Thyroid gland (tissue), 4 donors: Measurements from ENCODE around the gene MREG. TPM values are rescaled to one million over a fixed set of nuclear protein-coding genes. Genes with fewer than 3 reads are reported as not detected.

Experiments
- DNase-seq, 2 donors: peaks; one replicate each; pipeline ENCODE4 v3.0.0-alpha.2; 2019
- H3K27ac ChIP-seq, 3 donors: fragments of 200-600 bp; sonication (generic); 1 replicate in 2 of 3; 2 replicates in 1 of 3; pipeline ENCODE4 v1.5.1; 2016 to 2019; ENCODE audit warnings: mild to moderate bottlenecking in 1 of 3, moderate library complexity in 1 of 3
- H3K27me3 ChIP-seq: fragments of 200-600 bp; sonication (generic); one replicate; pipeline ENCODE4 v1.5.1; 2019
- H3K36me3 ChIP-seq, 2 donors: fragments of 200-600 bp; sonication (generic); one replicate each; pipeline ENCODE4 v1.5.1; 2016 to 2019
- H3K4me1 ChIP-seq, 2 donors: fragments of 200-600 bp; sonication (generic); one replicate each; pipeline ENCODE4 v1.5.1; 2017 to 2019
- H3K4me3 ChIP-seq, 3 donors: fragments of 200-600 bp; sonication (generic); replicated peaks in 1 of 3; 1 replicate in 2 of 3; 2 replicates in 1 of 3; pipeline ENCODE4 v1.5.1; 2016; ENCODE audit warnings: mild to moderate bottlenecking in 1 of 3
- H3K9me3 ChIP-seq: fragments of 200-600 bp; sonication (generic); one replicate; pipeline ENCODE4 v1.5.1; 2017
- POLR2A ChIP-seq, 2 donors: fragments of 450-650 bp; IDR thresholded peaks; one replicate each; pipeline ENCODE4 v1.6.1; 2017; ENCODE audit warnings: antibody characterized with exemption in 2 of 2, mild to moderate bottlenecking in 2 of 2, moderate library complexity in 1 of 2
- WGBS, 2 donors: methylation state at CpG; one replicate each; pipeline ENCODE4 v1.1.5; 2017; 5-methylcytosine and 5-hydroxymethylcytosine counted together
- intact Hi-C: fragments of 100-400 bp; cut with DNase I; formaldehyde crosslinking; loops from one replicate; pipeline ENCODE4 v1.15.1; 2023
- total RNA-seq, 4 donors: library from RNA; depleted of rRNA; stranded (reverse); fragments of >200 nt; gene quantifications; one replicate each; pipeline ENCODE4 v1.2.3, GENCODE V29; 2016
- TF ChIP-seq, protein P1 (sequence below), 6 experiments: fragments of 200-600 bp in 3 of 6; fragments of 450-650 bp in 3 of 6; sonication (generic) in 3 of 6; IDR thresholded peaks; one replicate each; pipeline ENCODE4 v1.5.1; 2016 to 2019; ENCODE audit warnings: antibody characterized with exemption in 6 of 6, mild to moderate bottlenecking in 2 of 6, inconsistent platforms in 1 of 6, moderate library complexity in 1 of 6

Gene MREG
- total RNA-seq, 4 donors from 2014 or later = 4.4 to 5.4 (median 5.2) TPM

DNA sequence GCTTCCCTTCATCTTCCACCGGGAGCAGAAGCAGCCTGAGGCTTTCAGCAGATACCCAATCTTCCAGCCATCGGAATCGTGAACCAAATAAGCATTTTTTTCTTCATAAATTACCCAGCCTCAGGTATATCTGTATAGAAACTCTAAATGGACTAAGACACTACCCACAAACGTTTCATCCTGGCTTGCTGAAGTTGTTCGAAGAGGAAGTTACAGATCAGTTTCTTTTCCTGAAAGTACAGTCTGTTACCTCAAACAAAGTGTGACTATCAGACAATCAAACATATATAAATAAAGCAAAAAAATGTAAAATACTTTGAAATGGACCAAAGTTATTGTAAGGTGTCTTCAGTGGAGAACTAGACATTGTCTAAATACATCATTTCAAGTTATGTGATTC, 97.9 kb downstream of the MREG start:
- 84 to 93% methylated on average over 5 of the region's 5 CpGs for WGBS, 2 donors
- no peak for TF ChIP-seq POLR2A (IDR thresholded peaks at IDR 0.05)
- TF ChIP-seq, protein P1, sequence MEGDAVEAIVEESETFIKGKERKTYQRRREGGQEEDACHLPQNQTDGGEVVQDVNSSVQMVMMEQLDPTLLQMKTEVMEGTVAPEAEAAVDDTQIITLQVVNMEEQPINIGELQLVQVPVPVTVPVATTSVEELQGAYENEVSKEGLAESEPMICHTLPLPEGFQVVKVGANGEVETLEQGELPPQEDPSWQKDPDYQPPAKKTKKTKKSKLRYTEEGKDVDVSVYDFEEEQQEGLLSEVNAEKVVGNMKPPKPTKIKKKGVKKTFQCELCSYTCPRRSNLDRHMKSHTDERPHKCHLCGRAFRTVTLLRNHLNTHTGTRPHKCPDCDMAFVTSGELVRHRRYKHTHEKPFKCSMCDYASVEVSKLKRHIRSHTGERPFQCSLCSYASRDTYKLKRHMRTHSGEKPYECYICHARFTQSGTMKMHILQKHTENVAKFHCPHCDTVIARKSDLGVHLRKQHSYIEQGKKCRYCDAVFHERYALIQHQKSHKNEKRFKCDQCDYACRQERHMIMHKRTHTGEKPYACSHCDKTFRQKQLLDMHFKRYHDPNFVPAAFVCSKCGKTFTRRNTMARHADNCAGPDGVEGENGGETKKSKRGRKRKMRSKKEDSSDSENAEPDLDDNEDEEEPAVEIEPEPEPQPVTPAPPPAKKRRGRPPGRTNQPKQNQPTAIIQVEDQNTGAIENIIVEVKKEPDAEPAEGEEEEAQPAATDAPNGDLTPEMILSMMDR (IDR thresholded peaks at IDR 0.05) = no peak
- DNase-seq = no peak
- Histone ChIP-seq H3K27ac (no peak overlapping the region), H3K4me1 (peaks cover 0 to 8% of the 10 kb centered on the region in 2 donors), H3K9me3 (no peaks in the 10 kb centered on the region), H3K36me3 (no peaks in the 10 kb centered on the region), H3K4me3 (no peak overlapping the region), H3K27me3 (no peaks in the 10 kb centered on the region)
- intact Hi-C loops = loop anchor here (5.0 kb wide), 1 partner anchor 463 kb away; no protein-coding TSS in a partner anchor

DNA sequence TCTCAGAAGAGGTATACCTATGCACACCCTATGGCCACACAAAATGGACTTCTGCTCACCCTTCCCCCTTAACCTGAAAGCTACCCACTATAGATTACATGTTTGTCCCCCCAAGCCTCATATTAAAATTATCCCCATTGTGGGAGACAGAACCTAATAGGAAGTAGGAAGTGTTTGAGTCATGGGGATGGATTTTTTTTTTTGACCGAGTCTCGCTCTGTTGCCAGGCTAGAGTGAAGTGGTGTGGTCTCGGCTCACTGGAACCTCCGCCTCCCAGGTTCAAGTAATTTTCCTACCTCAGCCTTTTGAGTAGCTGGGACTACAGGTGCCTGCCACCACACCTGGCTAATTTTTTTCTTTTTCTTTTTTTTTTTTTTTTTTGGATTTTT, 98.6 kb downstream of the MREG start:
- Histone ChIP-seq H3K27ac (no peak overlapping the region), H3K27me3 (no peaks in the 10 kb centered on the region), H3K4me3 (no peak overlapping the region), H3K9me3 (no peaks in the 10 kb centered on the region), H3K36me3 (no peaks in the 10 kb centered on the region), H3K4me1 (peaks cover 0 to 8% of the 10 kb centered on the region in 2 donors)
- WGBS, 2 donors = 75 to 77% methylated on average over 4 of the region's 4 CpGs
- DNase-seq = no peak
- intact Hi-C loops = loop anchor here (5.0 kb wide), 1 partner anchor 462 kb away; no protein-coding TSS in a partner anchor
- TF ChIP-seq, protein P1 (IDR thresholded peaks at IDR 0.05) = no peak
- TF ChIP-seq POLR2A (IDR thresholded peaks at IDR 0.05) = no peak

DNA sequence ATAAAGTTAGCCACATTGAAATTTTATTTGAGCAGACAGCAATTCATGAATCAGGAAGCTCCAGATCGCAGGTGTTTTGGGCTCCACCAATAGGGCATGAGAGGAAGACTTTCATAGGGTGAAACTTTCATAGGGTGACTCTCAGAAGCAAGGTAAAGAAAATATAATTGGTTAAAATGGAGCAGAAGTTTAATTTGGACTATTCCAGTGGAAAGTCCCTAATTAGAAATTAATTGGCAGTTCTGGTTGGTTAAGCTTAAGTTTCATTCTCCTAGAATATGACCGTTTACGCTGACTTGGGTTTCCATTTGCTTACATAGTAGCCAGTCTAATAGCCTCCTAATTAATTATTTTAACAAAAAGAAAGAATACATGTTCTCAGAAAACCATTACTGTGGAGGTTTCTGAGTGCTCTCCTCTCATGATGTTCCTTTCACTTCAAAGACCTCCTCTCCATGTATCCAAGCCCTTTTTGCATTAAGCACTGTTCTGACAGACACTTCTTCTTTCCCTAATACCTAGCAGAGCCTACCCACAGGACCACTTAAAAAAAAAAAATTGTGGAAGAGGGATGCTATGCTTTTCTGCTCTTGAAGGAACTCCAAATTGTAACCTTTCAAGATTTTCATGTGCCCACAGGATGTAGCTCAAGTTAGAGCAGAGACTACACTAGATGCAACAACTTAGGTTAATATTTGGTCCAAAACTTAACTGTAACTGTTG, 99.1 kb downstream of the MREG start:
- H3K27me3 ChIP-seq = no peaks in the 10 kb centered on the region
- WGBS, 2 donors = 93 to 98% methylated on average over 3 of the region's 3 CpGs
- no peak overlapping the region for H3K27ac ChIP-seq
- no peak for TF ChIP-seq POLR2A (IDR thresholded peaks at IDR 0.05)
- DNase-seq = no peak
- no peaks in the 10 kb centered on the region for H3K36me3 ChIP-seq
- H3K4me3 ChIP-seq = no peak overlapping the region
- peaks cover 0 to 8% of the 10 kb centered on the region in 2 donors for H3K4me1 ChIP-seq
- intact Hi-C loops = no loop called here
- H3K9me3 ChIP-seq = no peaks in the 10 kb centered on the region

DNA sequence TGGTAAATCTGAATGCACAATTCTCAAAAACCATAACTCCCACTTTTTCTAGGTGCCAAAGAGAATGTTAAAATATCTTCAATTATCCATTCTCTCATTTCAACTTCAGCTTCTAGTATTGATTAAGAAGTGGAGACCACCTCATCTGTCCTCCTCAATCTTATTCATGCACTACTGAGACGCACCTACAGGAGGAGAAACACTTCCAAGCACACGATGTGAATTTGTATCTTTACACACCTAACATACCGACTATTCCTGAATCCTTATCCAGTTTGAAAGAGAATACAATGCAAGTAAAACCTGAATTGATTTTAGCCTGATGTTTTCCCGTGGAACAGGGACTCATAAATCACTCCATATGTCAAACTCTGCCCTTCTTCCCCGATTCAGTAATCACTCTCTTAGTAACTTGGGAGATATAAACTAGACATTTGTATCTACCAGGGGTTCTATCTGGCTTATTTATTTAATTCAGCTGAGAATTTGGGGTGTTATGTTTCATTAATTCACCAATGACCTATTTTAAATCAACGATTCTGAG, 101.0 kb downstream of the MREG start:
- H3K36me3 ChIP-seq = no peaks in the 10 kb centered on the region

DNA sequence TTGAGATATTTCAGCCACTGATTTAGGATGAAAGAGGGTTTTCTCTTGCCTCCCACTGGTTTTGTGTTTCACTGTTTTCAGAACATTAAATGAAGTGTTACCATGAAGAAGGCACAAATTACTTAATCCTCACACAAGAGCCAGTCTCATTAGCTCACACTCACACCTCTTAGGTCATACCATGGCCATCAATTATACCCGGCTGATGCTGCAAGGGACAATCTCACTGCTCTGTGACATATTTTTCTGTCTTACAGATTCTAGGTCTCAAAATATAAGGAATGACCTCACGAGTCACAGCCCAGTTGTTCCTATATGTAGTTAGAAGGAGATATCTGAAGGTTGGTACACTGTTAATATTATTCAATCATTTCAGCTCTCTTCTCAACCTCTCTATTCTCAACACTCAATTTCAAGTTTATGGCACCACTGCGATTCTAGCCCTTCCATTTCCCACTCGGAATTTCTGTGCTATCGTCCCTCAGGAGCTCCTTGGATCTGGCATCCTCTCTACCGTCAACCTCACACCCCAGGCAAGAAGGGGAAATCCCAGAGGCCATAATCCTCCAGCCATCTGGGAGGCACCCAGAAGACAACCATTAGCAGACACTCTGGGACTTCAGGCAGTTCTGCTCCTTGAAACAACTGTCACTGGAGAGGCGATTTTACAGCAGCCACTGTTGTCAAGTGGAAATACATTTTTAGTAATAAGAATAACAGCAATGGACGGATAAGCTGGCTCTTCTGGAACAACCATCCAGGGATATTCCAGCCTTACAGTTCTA, 101.9 kb downstream of the MREG start:
- DNase-seq = no peak
- no peaks in the 10 kb centered on the region for H3K4me1 ChIP-seq
- no peaks in the 10 kb centered on the region for H3K27me3 ChIP-seq
- no peaks in the 10 kb centered on the region for H3K9me3 ChIP-seq
- no peak overlapping the region for H3K27ac ChIP-seq
- no peak overlapping the region for H3K4me3 ChIP-seq
- H3K36me3 ChIP-seq = no peaks in the 10 kb centered on the region
- intact Hi-C loops = no loop called here
- TF ChIP-seq, protein P1 (IDR thresholded peaks at IDR 0.05) = no peak
- no peak for TF ChIP-seq POLR2A (IDR thresholded peaks at IDR 0.05)
- WGBS, 2 donors = 89 to 91% methylated on average over 8 of the region's 8 CpGs

More for the DNA sequence above, 101.0 kb downstream of the MREG start:
- TF ChIP-seq, protein P1 (IDR thresholded peaks at IDR 0.05) = no peak
- no peak for TF ChIP-seq POLR2A (IDR thresholded peaks at IDR 0.05)
- Histone ChIP-seq H3K27me3 (no peaks in the 10 kb centered on the region), H3K9me3 (no peaks in the 10 kb centered on the region), H3K27ac (no peak overlapping the region), H3K4me3 (no peak overlapping the region), H3K4me1 (no peaks in the 10 kb centered on the region)
- no peak for DNase-seq
- intact Hi-C loops = no loop called here
- WGBS, 2 donors = 76 to 87% methylated on average over 6 of the region's 6 CpGs
